Stimulated activated CD8-positive, alpha-beta memory T cell treated with anti-CD3 and anti-CD28 coated beads, Interleukin-4, amount 100 ng/mL, for 1 hour (primary cell): Measurements from ENCODE around the gene CCDC88C.
"Not testable (repeated sequence)": the region's sequence is repeated elsewhere in the genome, so short reads cannot be mapped to it uniquely, and the experiment has no call there.

Experiments used
- DNase-seq, 2 donors: peaks; one replicate each; pipeline ENCODE4 v3.0.0-alpha.2; 2020; ENCODE audit warnings: low read depth in 2 of 2, low spot score in 1 of 2

Gene CCDC88C

GRCh38 chr14:91418387-91419043 is 895 bp upstream of the CCDC88C start:
- DNase-seq: peak; percentile 71

GRCh38 chr14:91417983-91418386 is 365 bp upstream of the CCDC88C start:
- no peak for DNase-seq

GRCh38 chr14:91416744-91417119 is 888 bp downstream of the CCDC88C start:
- DNase-seq: no peak

- DNase-seq: no peak
These were observed 1.6 kb downstream of the CCDC88C start for GRCh38 chr14:91415794-91416743.

GRCh38 chr14:91414475-91414833 is 3.2 kb downstream of the CCDC88C start:
- DNase-seq: no peak

GRCh38 chr14:91413547-91414474 is 3.8 kb downstream of the CCDC88C start:
- DNase-seq: no peak

GRCh38 chr14:91412939-91413338 is 4.7 kb downstream of the CCDC88C start:
- no peak for DNase-seq

GRCh38 chr14:91410771-91411536 is 6.7 kb downstream of the CCDC88C start:
- no peak for DNase-seq

- DNase-seq: no peak
These were observed 7.5 kb downstream of the CCDC88C start for GRCh38 chr14:91409928-91410718.

GRCh38 chr14:91409240-91409639 is 8.4 kb downstream of the CCDC88C start:
- DNase-seq: not testable (repeated sequence)

GRCh38 chr14:91406982-91407381 is 10.6 kb downstream of the CCDC88C start:
- DNase-seq: no peak

- DNase-seq: no peak
These were observed 11.2 kb downstream of the CCDC88C start for GRCh38 chr14:91406451-91406850.

GRCh38 chr14:91405724-91406435 is 11.7 kb downstream of the CCDC88C start:
- no peak for DNase-seq

GRCh38 chr14:91405241-91405721 is 12.3 kb downstream of the CCDC88C start:
- no peak for DNase-seq

- no peak for DNase-seq
These were observed 14.6 kb downstream of the CCDC88C start for GRCh38 chr14:91402771-91403600.

GRCh38 chr14:91402348-91402747 is 15.3 kb downstream of the CCDC88C start:
- DNase-seq: no peak

GRCh38 chr14:91401751-91402150 is 15.9 kb downstream of the CCDC88C start:
- no peak for DNase-seq

- no peak for DNase-seq
These were observed 16.9 kb downstream of the CCDC88C start for GRCh38 chr14:91400696-91401095.
